HCT116 (cell line): Measurements from ENCODE around the gene SLX9. TPM values are rescaled to one million over a fixed set of nuclear protein-coding genes. Genes with fewer than 3 reads are reported as not detected.
A peak's percentile ranks its signal among the peaks of the same experiment; 100 is the strongest.

Experiments
- ATAC-seq: fragments of 200-7000 bp; cut with Tn5 transposase; 2 replicates; pipeline ENCODE4 v1.9.1; 2020; ENCODE audit warnings: mild to moderate bottlenecking, moderate library complexity
- BruUV-seq: library from RNA; stranded (reverse); fragments of 400-500 nt; replicated peaks from 2 replicates; lab custom pipeline; 2021; lab: Mats Ljungman, UMichigan
- CTCF ChIA-PET: fragments of 300-600 bp; sonication (Branson Sonifier 250); formaldehyde crosslinking; loops from one replicate; lab custom pipeline; 2021; ENCODE audit warnings: antibody characterized with exemption; lab: Charles Lee
- POLR2A ChIA-PET: fragments of 300-600, 350-600 bp; sonication (Branson Sonifier 250); formaldehyde crosslinking; loops from one replicate; lab custom pipeline; 2021; ENCODE audit warnings: antibody characterized with exemption; lab: Charles Lee
- RAD21 ChIA-PET, 2 experiments: fragments of 300-600 bp; sonication (Branson Sonifier 250); formaldehyde crosslinking; loops; one replicate each; lab custom pipeline; 2023; ENCODE audit warnings: low total read pairs in 2 of 2; ENCODE audit not compliant: uncharacterized antibody in 2 of 2, unreplicated experiment in 2 of 2, low non-redundant PET in 1 of 2; lab: Charles Lee
- DNase-seq: peaks from one replicate; pipeline ENCODE4 v3.0.0-alpha.2; 2010; ENCODE audit warnings: low read depth, low spot score
- H2AFZ ChIP-seq: fragments of 200-600 bp; shearing (Covaris generic), sonication (generic); 2 replicates; pipeline ENCODE4 v1.6.1; 2017; ENCODE audit warnings: low read depth, mixed run types, mixed read lengths, antibody characterized with exemption, low read length; ENCODE audit not compliant: poor library complexity, severe bottlenecking
- H3K27ac ChIP-seq: 2 replicates; pipeline ENCODE4 v1.5.1; 2012; ENCODE audit warnings: low read depth, low read length
- H3K27me3 ChIP-seq: fragments of 200-600 bp; sonication (generic); 2 replicates; pipeline ENCODE4 v1.6.1; 2016; ENCODE audit warnings: mixed run types, low read length, mixed read lengths; ENCODE audit not compliant: insufficient read depth
- H3K36me3 ChIP-seq, 2 experiments: fragments of 200-500 bp in 1 of 2; fragments of 200-600 bp in 1 of 2; sonication (Bioruptor generic) in 1 of 2; sonication (generic) in 1 of 2; 2 replicates each; pipeline versions ENCODE4 v1.5.1 to v1.6.1; 2014 to 2016; ENCODE audit warnings: low read length in 2 of 2, inconsistent platforms in 1 of 2, mixed read lengths in 1 of 2, mixed run types in 1 of 2; ENCODE audit not compliant: insufficient read depth in 2 of 2, control insufficient read depth in 1 of 2
- H3K4me1 ChIP-seq, 2 experiments: fragments of 200-600 bp in 1 of 2; sonication (generic) in 1 of 2; 2 replicates each; pipeline versions ENCODE4 v1.5.1 to v1.6.1; 2012 to 2017; ENCODE audit warnings: low read length in 2 of 2, inconsistent platforms in 1 of 2, mild to moderate bottlenecking in 1 of 2, mixed read lengths in 1 of 2, mixed run types in 1 of 2, moderate library complexity in 1 of 2; ENCODE audit not compliant: insufficient read depth in 2 of 2, control insufficient read depth in 1 of 2
- H3K4me2 ChIP-seq: fragments of 200-600 bp; sonication (generic); 2 replicates; pipeline ENCODE4 v1.6.1; 2017; ENCODE audit warnings: mixed run types, low read length, mixed read lengths
- H3K4me3 ChIP-seq, 2 experiments: fragments of 200-600 bp in 1 of 2; sonication (generic) in 1 of 2; replicated peaks in 1 of 2; 2 replicates each; pipeline ENCODE4 v1.5.1; 2011 to 2016; ENCODE audit warnings: low read length in 2 of 2, control low read depth in 1 of 2, low read depth in 1 of 2, mild to moderate bottlenecking in 1 of 2, mixed read lengths in 1 of 2, mixed run types in 1 of 2
- H3K79me2 ChIP-seq: fragments of 200-600 bp; sonication (generic); 2 replicates; pipeline ENCODE4 v1.6.1; 2017; ENCODE audit warnings: mild to moderate bottlenecking, mixed run types, low read length, moderate library complexity, mixed read lengths; ENCODE audit not compliant: insufficient read depth
- H3K9ac ChIP-seq: fragments of 200-600 bp; sonication (generic); 2 replicates; pipeline ENCODE4 v1.6.1; 2016; ENCODE audit warnings: low read length, mixed read lengths
- H3K9me2 ChIP-seq: fragments of 200-600 bp; sonication (generic), shearing (Covaris generic); 2 replicates; pipeline ENCODE4 v1.6.1; 2017; ENCODE audit warnings: mixed run types, mild to moderate bottlenecking, moderate library complexity; ENCODE audit not compliant: insufficient read depth
- H3K9me3 ChIP-seq, 2 experiments: fragments of 200-500 bp in 1 of 2; fragments of 200-600 bp in 1 of 2; sonication (Bioruptor generic) in 1 of 2; sonication (generic) in 1 of 2; 2 replicates each; pipeline ENCODE4 v1.6.1; 2014 to 2017; ENCODE audit warnings: low read length in 2 of 2, mixed read lengths in 2 of 2, inconsistent platforms in 1 of 2, low read depth in 1 of 2, mild to moderate bottlenecking in 1 of 2, mixed run types in 1 of 2, moderate library complexity in 1 of 2; ENCODE audit not compliant: control insufficient read depth in 1 of 2, insufficient read depth in 1 of 2
- H4K20me1 ChIP-seq: fragments of 200-600 bp; sonication (generic), shearing (Covaris generic); 2 replicates; pipeline ENCODE4 v1.6.1; 2017; ENCODE audit warnings: mixed run types, mild to moderate bottlenecking, moderate library complexity; ENCODE audit not compliant: insufficient read depth
- CEBPB ChIP-seq: IDR thresholded peaks from 2 replicates; pipeline ENCODE4 v1.6.1; 2012; ENCODE audit warnings: low read depth
- CTCF ChIP-seq, 3 experiments: fragments of 200-600 bp in 1 of 3; sonication (generic) in 1 of 3; IDR thresholded peaks in 2 of 3; conservative IDR thresholded peaks in 1 of 3; 2 replicates each; pipeline ENCODE4 v1.5.1; 2012 to 2017; ENCODE audit warnings: low read depth in 2 of 3, low read length in 2 of 3, antibody characterized with exemption in 1 of 3, borderline replicate concordance in 1 of 3, control low read depth in 1 of 3, mild to moderate bottlenecking in 1 of 3, mixed read lengths in 1 of 3, mixed run types in 1 of 3, moderate library complexity in 1 of 3; ENCODE audit not compliant: insufficient read depth in 1 of 3
- EZH2phosphoT487 ChIP-seq: fragments of 200-600 bp; IDR thresholded peaks from 2 replicates; pipeline ENCODE4 v1.6.1; 2018; ENCODE audit warnings: antibody characterized with exemption, borderline replicate concordance
- TCF7L2 ChIP-seq: IDR thresholded peaks from 2 replicates; pipeline ENCODE4 v1.7.0; 2011; ENCODE audit warnings: borderline replicate concordance, inconsistent platforms; ENCODE audit not compliant: insufficient read depth, insufficient read length; ENCODE audit errors: extremely low read depth
- YY1 ChIP-seq: IDR thresholded peaks from 2 replicates; pipeline ENCODE4 v1.6.1; 2011; ENCODE audit warnings: low read length, low read depth, moderate library complexity, mild to moderate bottlenecking; ENCODE audit not compliant: insufficient replicate concordance; ENCODE audit errors: extremely low read depth
- ZNF274 ChIP-seq: fragments of 200-500 bp; sonication (Bioruptor generic); IDR thresholded peaks from 2 replicates; pipeline ENCODE4 v1.6.1; 2014; ENCODE audit warnings: mild to moderate bottlenecking, low read depth, low read length, inconsistent platforms
- intact Hi-C: fragments of 100-400 bp; cut with micrococcal nuclease; formaldehyde crosslinking; loops from 2 replicates; pipeline ENCODE4 v1.10.0; 2022
- total RNA-seq: library from RNA; stranded (reverse); gene quantifications from one replicate; pipeline ENCODE4 v1.2.1, GENCODE V29; 2021; ENCODE audit not compliant: unreplicated experiment
- TF ChIP-seq, protein P1 (sequence below): IDR thresholded peaks from 2 replicates; pipeline ENCODE4 v1.6.1; 2012; ENCODE audit warnings: low read depth

SLX9 gene
- total RNA-seq, 1 experiment from 2014 or later = 61.9 TPM

DNA sequence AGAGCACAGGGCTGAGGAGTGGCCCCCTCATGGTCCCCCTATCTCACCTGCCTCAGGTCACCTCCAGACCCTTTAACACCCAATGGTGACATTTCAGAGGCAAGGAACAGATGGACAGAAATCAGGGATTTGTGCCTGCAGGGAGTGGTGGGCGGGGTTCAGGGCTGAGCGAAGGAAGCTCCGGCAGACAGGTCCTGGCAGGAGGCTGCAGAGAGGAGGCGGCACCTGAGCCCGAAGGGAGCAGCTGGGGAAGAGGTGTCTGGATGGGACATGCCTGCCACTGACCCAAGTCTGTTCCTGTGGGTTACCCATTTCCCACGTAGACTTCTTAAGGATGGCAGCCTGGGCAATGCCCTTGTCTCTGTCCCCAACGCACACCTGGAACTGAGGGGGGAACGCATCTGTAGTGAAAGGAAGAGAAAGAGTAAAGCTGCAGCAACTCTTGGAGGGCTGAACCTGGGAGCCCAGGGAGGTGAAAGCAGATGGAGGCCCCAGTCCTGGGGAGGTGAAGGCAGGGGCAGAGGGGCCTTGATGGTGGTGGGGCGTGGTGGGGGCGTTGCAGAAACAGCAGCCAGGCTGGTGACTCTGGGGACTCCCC, 72.9 kb downstream of the SLX9 start:
- peak overlapping the region; percentile 23 to 55 for H3K4me3 ChIP-seq
- intact Hi-C loops = no loop called here
- H3K79me2 ChIP-seq = no peaks in the 10 kb centered on the region
- CTCF ChIA-PET = interaction anchor here (0.6 to 1.6 kb wide), 5 partner anchors 10 to 219 kb away, joined by 3 to 8 read pairs (median 3); no protein-coding TSS in a partner anchor
- peak overlapping the region; percentile 94 for H3K4me2 ChIP-seq
- peak overlapping the region; percentile 65 for H3K27ac ChIP-seq
- DNase-seq = peak; percentile 36
- H3K9me3 ChIP-seq = no peaks in the 10 kb centered on the region
- no peaks in the 10 kb centered on the region for H3K27me3 ChIP-seq
- peak in 1 of 3 experiments; percentile 11; a peak in 1 of 6 replicates for TF ChIP-seq CTCF (IDR thresholded peaks at IDR 0.05 in 2 of 3, conservative IDR thresholded peaks at IDR 0.05 in 1 of 3; ENCODE audit: borderline replicate concordance in 1 of 3, insufficient read depth in 1 of 3, low read depth in 2 of 3, low read length in 2 of 3)
- no peak for TF ChIP-seq TCF7L2
- TF ChIP-seq, all 23 proteins: peak for 1
- no peaks in the 10 kb centered on the region for H4K20me1 ChIP-seq
- ChIA-PET RAD21 (interaction anchor here (0.8 to 1.2 kb wide), 2 partner anchors 125 to 127 kb away, joined by 3 to 4 read pairs; no protein-coding TSS in a partner anchor), POLR2A (interaction anchor here (1.2 kb wide), 1 partner anchor 11 kb away, joined by 9 read pairs; no protein-coding TSS in a partner anchor)
- H2AFZ ChIP-seq = peak overlapping the region; percentile 38
- H3K4me1 ChIP-seq = peaks cover 23 to 34% of the 10 kb centered on the region in 2 experiments
- ATAC-seq = peak; percentile 86
- no TSS peak for BruUV-seq
- H3K36me3 ChIP-seq = no peaks in the 10 kb centered on the region
- no peaks in the 10 kb centered on the region for H3K9me2 ChIP-seq
- peak overlapping the region; percentile 51 for H3K9ac ChIP-seq

DNA sequence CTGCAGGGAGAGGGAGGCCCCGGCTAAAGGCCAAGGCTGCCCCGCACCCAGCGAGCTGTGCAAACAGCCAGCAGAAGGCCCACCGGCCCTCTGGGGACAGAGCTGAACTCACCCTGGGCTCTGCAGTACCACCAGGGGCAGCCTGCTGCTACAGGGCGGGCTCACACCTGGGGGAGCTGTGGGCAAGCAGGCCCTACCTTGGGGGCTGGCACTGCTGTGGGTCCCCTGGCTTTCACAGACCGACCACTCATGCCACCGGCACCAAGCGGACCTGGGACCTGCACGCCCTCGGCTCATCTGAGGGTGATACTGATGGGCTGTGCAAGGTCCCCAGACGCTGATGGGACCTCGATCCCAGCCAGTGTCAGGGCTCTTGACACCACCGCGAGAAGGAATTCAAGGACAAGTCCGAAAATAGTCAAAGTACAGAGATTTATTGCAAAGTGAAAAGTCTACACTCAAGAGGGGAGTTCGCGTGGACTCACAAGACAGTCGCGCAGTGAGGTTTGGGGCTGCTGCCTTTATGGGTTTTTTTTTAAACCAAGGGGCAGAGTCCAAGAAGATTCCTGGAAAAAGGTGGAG, 73.5 kb downstream of the SLX9 start:
- peak overlapping the region; percentile 94 for H3K4me2 ChIP-seq
- H2AFZ ChIP-seq = no peak overlapping the region
- H3K4me3 ChIP-seq = peak overlapping the region in 1 of 2 experiments; percentile 55; a peak in 2 of 4 replicates
- peaks cover 23 to 34% of the 10 kb centered on the region in 2 experiments for H3K4me1 ChIP-seq
- H3K27me3 ChIP-seq = no peaks in the 10 kb centered on the region
- no peaks in the 10 kb centered on the region for H3K9me3 ChIP-seq
- TF ChIP-seq, protein P1, sequence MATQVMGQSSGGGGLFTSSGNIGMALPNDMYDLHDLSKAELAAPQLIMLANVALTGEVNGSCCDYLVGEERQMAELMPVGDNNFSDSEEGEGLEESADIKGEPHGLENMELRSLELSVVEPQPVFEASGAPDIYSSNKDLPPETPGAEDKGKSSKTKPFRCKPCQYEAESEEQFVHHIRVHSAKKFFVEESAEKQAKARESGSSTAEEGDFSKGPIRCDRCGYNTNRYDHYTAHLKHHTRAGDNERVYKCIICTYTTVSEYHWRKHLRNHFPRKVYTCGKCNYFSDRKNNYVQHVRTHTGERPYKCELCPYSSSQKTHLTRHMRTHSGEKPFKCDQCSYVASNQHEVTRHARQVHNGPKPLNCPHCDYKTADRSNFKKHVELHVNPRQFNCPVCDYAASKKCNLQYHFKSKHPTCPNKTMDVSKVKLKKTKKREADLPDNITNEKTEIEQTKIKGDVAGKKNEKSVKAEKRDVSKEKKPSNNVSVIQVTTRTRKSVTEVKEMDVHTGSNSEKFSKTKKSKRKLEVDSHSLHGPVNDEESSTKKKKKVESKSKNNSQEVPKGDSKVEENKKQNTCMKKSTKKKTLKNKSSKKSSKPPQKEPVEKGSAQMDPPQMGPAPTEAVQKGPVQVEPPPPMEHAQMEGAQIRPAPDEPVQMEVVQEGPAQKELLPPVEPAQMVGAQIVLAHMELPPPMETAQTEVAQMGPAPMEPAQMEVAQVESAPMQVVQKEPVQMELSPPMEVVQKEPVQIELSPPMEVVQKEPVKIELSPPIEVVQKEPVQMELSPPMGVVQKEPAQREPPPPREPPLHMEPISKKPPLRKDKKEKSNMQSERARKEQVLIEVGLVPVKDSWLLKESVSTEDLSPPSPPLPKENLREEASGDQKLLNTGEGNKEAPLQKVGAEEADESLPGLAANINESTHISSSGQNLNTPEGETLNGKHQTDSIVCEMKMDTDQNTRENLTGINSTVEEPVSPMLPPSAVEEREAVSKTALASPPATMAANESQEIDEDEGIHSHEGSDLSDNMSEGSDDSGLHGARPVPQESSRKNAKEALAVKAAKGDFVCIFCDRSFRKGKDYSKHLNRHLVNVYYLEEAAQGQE = no peak
- TF ChIP-seq EZH2phosphoT487 (no peak), ZNF274 (no peak), CEBPB (no peak), YY1 (no peak)
- no peaks in the 10 kb centered on the region for H3K9me2 ChIP-seq
- POLR2A ChIA-PET = interaction anchor here (1.2 kb wide), 1 partner anchor 12 kb away, joined by 9 read pairs; no protein-coding TSS in a partner anchor
- no peaks in the 10 kb centered on the region for H4K20me1 ChIP-seq
- ATAC-seq (peak; percentile 21), DNase-seq (no peak)
- no TSS peak for BruUV-seq
- CTCF ChIA-PET = interaction anchor here (0.6 to 1.6 kb wide), 4 partner anchors 10 to 220 kb away, joined by 3 to 8 read pairs (median 4); no protein-coding TSS in a partner anchor
- peak overlapping the region; percentile 65 for H3K27ac ChIP-seq
- H3K36me3 ChIP-seq = no peaks in the 10 kb centered on the region
- peak overlapping the region; percentile 51 for H3K9ac ChIP-seq
- no peaks in the 10 kb centered on the region for H3K79me2 ChIP-seq
- intact Hi-C loops = no loop called here
- RAD21 ChIA-PET = interaction anchor here (0.8 to 1.2 kb wide), 2 partner anchors 125 to 127 kb away, joined by 3 to 4 read pairs; no protein-coding TSS in a partner anchor
